Caco-2 (cell line): ENCODE data around the gene SLC43A3. TPM values are rescaled to one million over a fixed set of nuclear protein-coding genes. Genes with fewer than 3 reads are reported as not detected.
A peak's percentile ranks its signal among the peaks of the same experiment; 100 is the strongest.

ENCODE experiments used
- BruUV-seq: library from RNA; stranded (reverse); fragments of 400-500 nt; replicated peaks from 2 replicates; lab custom pipeline; 2021; lab: Mats Ljungman, UMichigan
- CTCF ChIA-PET: fragments of 300-600 bp; sonication (Branson Sonifier 250); formaldehyde crosslinking; loops from one replicate; lab custom pipeline; 2022; ENCODE audit warnings: antibody characterized with exemption; lab: Charles Lee
- POLR2A ChIA-PET: fragments of 300-600 bp; sonication (Branson Sonifier 250); formaldehyde crosslinking; loops from one replicate; lab custom pipeline; 2022; ENCODE audit warnings: antibody characterized with exemption; lab: Charles Lee
- DNase-seq, 2 experiments: peaks; one replicate each; pipeline versions ENCODE4 v3.0.0 to v3.0.0-alpha.2; 2020 to 2022
- H3K27me3 ChIP-seq: replicated peaks from 2 replicates; pipeline ENCODE4 v1.6.0; 2011; ENCODE audit warnings: low read length; ENCODE audit not compliant: control insufficient read depth, insufficient read depth
- H3K36me3 ChIP-seq: 2 replicates; pipeline ENCODE4 v1.5.1; 2011; ENCODE audit warnings: low read length; ENCODE audit not compliant: control insufficient read depth, insufficient read depth
- H3K4me1 ChIP-seq: fragments of 250-450 bp; sonication (Bioruptor Pico); 2 replicates; pipeline ENCODE4 v1.5.1; 2020; ENCODE audit warnings: mild to moderate bottlenecking
- H3K4me3 ChIP-seq: 2 replicates; pipeline ENCODE4 v1.5.1; 2011; ENCODE audit warnings: low read depth, mild to moderate bottlenecking, control low read depth, low read length
- H3K9me3 ChIP-seq: fragments of 250-450 bp; sonication (Bioruptor Pico); 2 replicates; pipeline ENCODE4 v1.5.1; 2020; ENCODE audit warnings: mild to moderate bottlenecking, moderate library complexity
- H3K27ac Mint-ChIP-seq: one replicate; pipeline ENCODE4 v1.8.0; 2022; ENCODE audit warnings: mixed read lengths; ENCODE audit not compliant: unreplicated experiment
- H3K27me3 Mint-ChIP-seq: one replicate; pipeline ENCODE4 v1.8.0; 2022; ENCODE audit warnings: mixed read lengths; ENCODE audit not compliant: insufficient read depth, unreplicated experiment
- H3K36me3 Mint-ChIP-seq: one replicate; pipeline ENCODE4 v1.8.0; 2022; ENCODE audit warnings: mild to moderate bottlenecking, mixed read lengths; ENCODE audit not compliant: insufficient read depth, unreplicated experiment
- H3K4me1 Mint-ChIP-seq: one replicate; pipeline ENCODE4 v1.8.0; 2022; ENCODE audit warnings: low read depth, mixed read lengths; ENCODE audit not compliant: unreplicated experiment
- H3K4me3 Mint-ChIP-seq: one replicate; pipeline ENCODE4 v1.8.0; 2022; ENCODE audit warnings: mild to moderate bottlenecking, moderate library complexity, mixed read lengths; ENCODE audit not compliant: unreplicated experiment
- H3K9me3 Mint-ChIP-seq: one replicate; pipeline ENCODE4 v1.8.0; 2022; ENCODE audit warnings: mixed read lengths; ENCODE audit not compliant: unreplicated experiment
- intact Hi-C: fragments of 100-400 bp; cut with micrococcal nuclease; formaldehyde crosslinking; loops from one replicate; pipeline ENCODE4 v1.10.0; 2022; ENCODE audit not compliant: unreplicated experiment
- total RNA-seq: library from RNA; stranded (reverse); gene quantifications from 2 replicates; pipeline ENCODE4 v1.2.3, GENCODE V29; 2022
- TF ChIP-seq, protein P1 (sequence below), 2 experiments: fragments of 200-600 bp in 1 of 2; IDR thresholded peaks; 1 replicate in 1 of 2; 2 replicates in 1 of 2; pipeline versions ENCODE4 v1.5.1 to v1.8.0; 2011 to 2022; ENCODE audit warnings: antibody characterized with exemption in 1 of 2, control low read depth in 1 of 2, inconsistent platforms in 1 of 2, low read depth in 1 of 2, low read length in 1 of 2, mild to moderate bottlenecking in 1 of 2, moderate library complexity in 1 of 2; ENCODE audit not compliant: insufficient read depth in 1 of 2, severe bottlenecking in 1 of 2, unreplicated experiment in 1 of 2

SLC43A3 gene
- total RNA-seq, 1 experiment from 2014 or later: not detected

DNA sequence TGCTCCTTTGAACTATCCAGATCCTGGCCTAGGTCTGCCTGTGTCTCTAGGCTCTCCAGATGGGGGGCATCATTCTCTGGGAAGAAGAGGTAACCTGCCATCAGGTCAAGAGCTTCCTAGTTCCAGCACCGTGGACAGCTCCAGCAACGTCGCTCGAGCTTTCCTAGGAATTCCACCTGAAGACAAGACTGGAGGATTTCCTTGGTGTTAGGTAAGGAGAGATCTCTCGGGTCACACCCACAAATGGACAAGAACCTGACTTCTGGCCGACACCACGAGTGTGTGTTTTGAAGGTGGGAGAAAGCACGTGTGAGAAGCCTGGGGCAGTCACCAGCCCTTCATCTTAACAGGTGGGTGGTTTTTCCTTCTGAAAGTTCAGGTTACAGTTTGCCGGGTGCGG, 47.2 kb downstream of the SLC43A3 start:
- Mint-ChIP-seq H3K27ac (no peak overlapping the region), H3K4me1 (no peaks in the 10 kb centered on the region), H3K27me3 (peaks cover 10% of the 10 kb centered on the region), H3K36me3 (no peaks in the 10 kb centered on the region), H3K4me3 (no peak overlapping the region), H3K9me3 (no peaks in the 10 kb centered on the region)
- POLR2A ChIA-PET: interaction anchor here (0.8 kb wide), 1 partner anchor 34 kb away, joined by 3 read pairs; no protein-coding TSS in a partner anchor
- H3K36me3 ChIP-seq: no peaks in the 10 kb centered on the region
- intact Hi-C loops: no loop called here
- no peaks in the 10 kb centered on the region for H3K4me1 ChIP-seq
- no peaks in the 10 kb centered on the region for H3K9me3 ChIP-seq
- CTCF ChIA-PET: interaction anchor here (0.7 to 1.2 kb wide), 2 partner anchors 13 to 173 kb away, joined by 3 to 5 read pairs; no protein-coding TSS in a partner anchor
- TF ChIP-seq, protein P1, sequence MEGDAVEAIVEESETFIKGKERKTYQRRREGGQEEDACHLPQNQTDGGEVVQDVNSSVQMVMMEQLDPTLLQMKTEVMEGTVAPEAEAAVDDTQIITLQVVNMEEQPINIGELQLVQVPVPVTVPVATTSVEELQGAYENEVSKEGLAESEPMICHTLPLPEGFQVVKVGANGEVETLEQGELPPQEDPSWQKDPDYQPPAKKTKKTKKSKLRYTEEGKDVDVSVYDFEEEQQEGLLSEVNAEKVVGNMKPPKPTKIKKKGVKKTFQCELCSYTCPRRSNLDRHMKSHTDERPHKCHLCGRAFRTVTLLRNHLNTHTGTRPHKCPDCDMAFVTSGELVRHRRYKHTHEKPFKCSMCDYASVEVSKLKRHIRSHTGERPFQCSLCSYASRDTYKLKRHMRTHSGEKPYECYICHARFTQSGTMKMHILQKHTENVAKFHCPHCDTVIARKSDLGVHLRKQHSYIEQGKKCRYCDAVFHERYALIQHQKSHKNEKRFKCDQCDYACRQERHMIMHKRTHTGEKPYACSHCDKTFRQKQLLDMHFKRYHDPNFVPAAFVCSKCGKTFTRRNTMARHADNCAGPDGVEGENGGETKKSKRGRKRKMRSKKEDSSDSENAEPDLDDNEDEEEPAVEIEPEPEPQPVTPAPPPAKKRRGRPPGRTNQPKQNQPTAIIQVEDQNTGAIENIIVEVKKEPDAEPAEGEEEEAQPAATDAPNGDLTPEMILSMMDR (IDR thresholded peaks at IDR 0.05; ENCODE audit: insufficient read depth in 1 of 2, low read depth in 1 of 2, low read length in 1 of 2, severe bottlenecking in 1 of 2, unreplicated experiment in 1 of 2): no peak
- no TSS peak for BruUV-seq
- no peaks in the 10 kb centered on the region for H3K27me3 ChIP-seq
- DNase-seq: peak; percentile 54 to 70
- H3K4me3 ChIP-seq: no peak overlapping the region

- peaks cover 10% of the 10 kb centered on the region for H3K27me3 Mint-ChIP-seq
- CTCF ChIA-PET: no interaction called here
- H3K27me3 ChIP-seq: no peaks in the 10 kb centered on the region
Measured at GRCh38 chr11:57378186-57378585, 48.7 kb downstream of the SLC43A3 start.

GRCh38 chr11:57377107-57377506, 49.8 kb downstream of the SLC43A3 start:
- Histone ChIP-seq H3K4me3 (no peak overlapping the region), H3K27me3 (no peaks in the 10 kb centered on the region), H3K9me3 (no peaks in the 10 kb centered on the region), H3K36me3 (no peaks in the 10 kb centered on the region), H3K4me1 (no peaks in the 10 kb centered on the region)
- TF ChIP-seq, protein P1 (IDR thresholded peaks at IDR 0.05; ENCODE audit: insufficient read depth in 1 of 2, low read depth in 1 of 2, low read length in 1 of 2, severe bottlenecking in 1 of 2, unreplicated experiment in 1 of 2): no peak
- peaks cover 6% of the 10 kb centered on the region for H3K27me3 Mint-ChIP-seq
- DNase-seq: no peak
- no peak overlapping the region for H3K4me3 Mint-ChIP-seq
- ChIA-PET CTCF (no interaction called here), POLR2A (no interaction called here)
- H3K9me3 Mint-ChIP-seq: no peaks in the 10 kb centered on the region
- no peaks in the 10 kb centered on the region for H3K4me1 Mint-ChIP-seq
- no peaks in the 10 kb centered on the region for H3K36me3 Mint-ChIP-seq
- BruUV-seq: no TSS peak
- intact Hi-C loops: no loop called here
- no peak overlapping the region for H3K27ac Mint-ChIP-seq

More at GRCh38 chr11:57378186-57378585, 48.7 kb downstream of the SLC43A3 start:
- no peak overlapping the region for H3K27ac Mint-ChIP-seq
- H3K9me3 Mint-ChIP-seq: no peaks in the 10 kb centered on the region
- Histone ChIP-seq H3K4me3 (no peak overlapping the region), H3K4me1 (no peaks in the 10 kb centered on the region), H3K36me3 (no peaks in the 10 kb centered on the region), H3K9me3 (no peaks in the 10 kb centered on the region)
- no peaks in the 10 kb centered on the region for H3K36me3 Mint-ChIP-seq
- no TSS peak for BruUV-seq
- intact Hi-C loops: no loop called here
- no peak for DNase-seq
- TF ChIP-seq, protein P1 (IDR thresholded peaks at IDR 0.05; ENCODE audit: insufficient read depth in 1 of 2, low read depth in 1 of 2, low read length in 1 of 2, severe bottlenecking in 1 of 2, unreplicated experiment in 1 of 2): no peak
- no peak overlapping the region for H3K4me3 Mint-ChIP-seq
- POLR2A ChIA-PET: no interaction called here
- H3K4me1 Mint-ChIP-seq: no peaks in the 10 kb centered on the region
